Keratinocyte (primary cell): Measurements from ENCODE around the gene ADI1. TPM values are rescaled to one million over a fixed set of nuclear protein-coding genes. Genes with fewer than 3 reads are reported as not detected.

Experiments
- DNase-seq: peaks from one replicate; pipeline ENCODE4 v3.0.0-alpha.2; 2011; ENCODE audit warnings: low read depth, missing footprints, low spot score
- FAIRE-seq: peaks from 2 replicates; lab custom pipeline; 2011; peaks lifted over from hg19 to GRCh38; lab: Jason Lieb, UNC
- H2AFZ ChIP-seq: 2 replicates; pipeline ENCODE4 v1.6.0; 2012; ENCODE audit warnings: low read length, control low read depth, inconsistent platforms; ENCODE audit not compliant: control insufficient read depth
- H3K27ac ChIP-seq: 2 replicates; pipeline ENCODE4 v1.5.1; 2011; ENCODE audit warnings: low read length; ENCODE audit not compliant: control insufficient read depth, insufficient read depth
- H3K27me3 ChIP-seq: 3 replicates; pipeline ENCODE4 v1.6.0; 2011; ENCODE audit warnings: low read length; ENCODE audit not compliant: control insufficient read depth, insufficient read depth; ENCODE audit errors: extremely low read depth
- H3K36me3 ChIP-seq, 2 experiments: 2 replicates in 1 of 2; 3 replicates in 1 of 2; pipeline ENCODE4 v1.5.1; 2011; ENCODE audit warnings: low read length in 2 of 2, mild to moderate bottlenecking in 1 of 2; ENCODE audit not compliant: control insufficient read depth in 2 of 2, insufficient read depth in 2 of 2; ENCODE audit errors: extremely low read depth in 1 of 2
- H3K4me1 ChIP-seq: 3 replicates; pipeline ENCODE4 v1.5.1; 2011; ENCODE audit warnings: low read length; ENCODE audit not compliant: control insufficient read depth, insufficient read depth; ENCODE audit errors: extremely low read depth
- H3K4me2 ChIP-seq: 3 replicates; pipeline ENCODE4 v1.6.0; 2011; ENCODE audit warnings: low read depth, low read length; ENCODE audit not compliant: control insufficient read depth, insufficient read depth; ENCODE audit errors: extremely low read depth
- H3K4me3 ChIP-seq, 3 experiments: fragments of 200-600 bp in 1 of 3; sonication (generic) in 1 of 3; 2 replicates in 2 of 3; 3 replicates in 1 of 3; pipeline ENCODE4 v1.5.1; 2011 to 2016; ENCODE audit warnings: low read length in 3 of 3, mild to moderate bottlenecking in 3 of 3, control low read depth in 2 of 3, inconsistent platforms in 1 of 3, low read depth in 1 of 3, mixed read lengths in 1 of 3, mixed run types in 1 of 3, moderate library complexity in 1 of 3; ENCODE audit not compliant: control insufficient read depth in 2 of 3, insufficient read depth in 2 of 3; ENCODE audit errors: extremely low read depth in 1 of 3
- H3K79me2 ChIP-seq: 2 replicates; pipeline ENCODE4 v1.6.0; 2012; ENCODE audit warnings: low read length; ENCODE audit not compliant: control insufficient read depth, insufficient read depth
- H3K9ac ChIP-seq: 3 replicates; pipeline ENCODE4 v1.6.0; 2011; ENCODE audit warnings: low read length; ENCODE audit not compliant: control insufficient read depth, insufficient read depth; ENCODE audit errors: extremely low read depth
- H3K9me1 ChIP-seq: 3 replicates; pipeline ENCODE4 v1.6.0; 2011; ENCODE audit warnings: low read length; ENCODE audit not compliant: control insufficient read depth, insufficient read depth; ENCODE audit errors: extremely low read depth
- H3K9me3 ChIP-seq: 2 replicates; pipeline ENCODE4 v1.5.1; 2012; ENCODE audit warnings: low read depth, low read length; ENCODE audit not compliant: control insufficient read depth
- H4K20me1 ChIP-seq: 3 replicates; pipeline ENCODE4 v1.6.0; 2011; ENCODE audit warnings: low read length; ENCODE audit not compliant: control insufficient read depth, insufficient read depth; ENCODE audit errors: extremely low read depth
- EZH2 ChIP-seq: IDR thresholded peaks from one replicate; pipeline ENCODE4 v1.6.1; 2012; ENCODE audit warnings: inconsistent platforms, mild to moderate bottlenecking, low read length, moderate library complexity
- dilution Hi-C: fragments of 300-500 bp; cut with MboI; formaldehyde crosslinking; loops from one replicate; pipeline ENCODE4 v1.7.0; 2020; ENCODE audit warnings: low sequenced_read_pairs; ENCODE audit not compliant: extremely low pct_ligation_motif_present
- polyA plus RNA-seq, 5 experiments: library from polyadenylated mRNA; depleted of rRNA in 3 of 5; stranded (reverse) in 3 of 5; stranded (forward) in 1 of 5; unstranded in 1 of 5; fragments of >200 nt; gene quantifications; 1 replicate in 1 of 5; 2 replicates in 3 of 5; 3 replicates in 1 of 5; pipeline versions ENCODE4 v1.2.1 to v1.2.3, GENCODE V29; 2011 to 2012; ENCODE audit warnings: missing spikeins in 2 of 5, low read depth in 1 of 5, low replicate concordance in 1 of 5
- TF ChIP-seq, protein P1 (sequence below), 3 experiments: IDR thresholded peaks in 1 of 3; conservative IDR thresholded peaks in 1 of 3; optimal IDR thresholded peaks in 1 of 3; 2 replicates in 2 of 3; 3 replicates in 1 of 3; pipeline versions ENCODE3 to v1.5.1; 2011; ENCODE audit warnings: low read length in 3 of 3, mild to moderate bottlenecking in 3 of 3, moderate library complexity in 2 of 3, control low read depth in 1 of 3, inconsistent platforms in 1 of 3; ENCODE audit not compliant: insufficient read depth in 2 of 3; ENCODE audit errors: extremely low read depth in 1 of 3

ADI1 gene
- polyA plus RNA-seq, 1 donor (not counting 4 experiments of a cell fraction or from before 2014, with no cell fraction given), result 47.4 TPM

DNA sequence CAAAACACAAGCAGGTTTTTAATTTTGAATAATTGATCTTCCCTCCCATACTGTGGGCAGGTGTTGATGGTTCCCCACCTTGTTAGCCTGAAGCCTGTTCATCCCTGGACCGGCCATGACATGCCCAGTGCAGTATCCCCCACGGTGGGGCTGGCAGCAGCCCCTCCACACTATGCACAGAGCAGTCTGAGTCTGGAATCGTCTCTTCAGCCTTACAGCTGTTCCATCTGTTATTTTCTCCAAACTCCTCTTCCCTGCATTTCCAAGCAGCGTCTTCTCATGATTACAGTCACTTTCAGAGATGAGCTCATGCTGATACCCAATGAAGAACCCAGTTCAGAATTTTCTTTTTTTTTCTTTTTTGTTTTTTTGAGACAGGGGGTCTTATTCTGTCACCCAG is 68.2 kb downstream of the ADI1 start:
- Histone ChIP-seq H3K27me3 (no peaks in the 10 kb centered on the region), H3K4me3 (no peak overlapping the region), H3K9me3 (no peaks in the 10 kb centered on the region), H3K36me3 (peaks cover 13 to 17% of the 10 kb centered on the region in 2 experiments), H4K20me1 (no peaks in the 10 kb centered on the region), H3K9me1 (no peaks in the 10 kb centered on the region), H3K4me2 (no peak overlapping the region), H3K27ac (no peak overlapping the region), H2AFZ (no peak overlapping the region), H3K79me2 (no peaks in the 10 kb centered on the region), H3K9ac (no peak overlapping the region), H3K4me1 (no peaks in the 10 kb centered on the region)
- TF ChIP-seq, protein P1, sequence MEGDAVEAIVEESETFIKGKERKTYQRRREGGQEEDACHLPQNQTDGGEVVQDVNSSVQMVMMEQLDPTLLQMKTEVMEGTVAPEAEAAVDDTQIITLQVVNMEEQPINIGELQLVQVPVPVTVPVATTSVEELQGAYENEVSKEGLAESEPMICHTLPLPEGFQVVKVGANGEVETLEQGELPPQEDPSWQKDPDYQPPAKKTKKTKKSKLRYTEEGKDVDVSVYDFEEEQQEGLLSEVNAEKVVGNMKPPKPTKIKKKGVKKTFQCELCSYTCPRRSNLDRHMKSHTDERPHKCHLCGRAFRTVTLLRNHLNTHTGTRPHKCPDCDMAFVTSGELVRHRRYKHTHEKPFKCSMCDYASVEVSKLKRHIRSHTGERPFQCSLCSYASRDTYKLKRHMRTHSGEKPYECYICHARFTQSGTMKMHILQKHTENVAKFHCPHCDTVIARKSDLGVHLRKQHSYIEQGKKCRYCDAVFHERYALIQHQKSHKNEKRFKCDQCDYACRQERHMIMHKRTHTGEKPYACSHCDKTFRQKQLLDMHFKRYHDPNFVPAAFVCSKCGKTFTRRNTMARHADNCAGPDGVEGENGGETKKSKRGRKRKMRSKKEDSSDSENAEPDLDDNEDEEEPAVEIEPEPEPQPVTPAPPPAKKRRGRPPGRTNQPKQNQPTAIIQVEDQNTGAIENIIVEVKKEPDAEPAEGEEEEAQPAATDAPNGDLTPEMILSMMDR (optimal IDR thresholded peaks at IDR 0.05 in 1 of 3, IDR thresholded peaks at IDR 0.05 in 1 of 3, conservative IDR thresholded peaks at IDR 0.05 in 1 of 3; ENCODE audit: extremely low read depth in 1 of 3, insufficient read depth in 2 of 3, low read length in 3 of 3), result no peak
- no peak for TF ChIP-seq EZH2
- no peak for FAIRE-seq
- dilution Hi-C loops, result no loop called here
- no peak for DNase-seq

- H2AFZ ChIP-seq, result no peak overlapping the region
- DNase-seq (no peak), FAIRE-seq (no peak)
- H3K4me3 ChIP-seq, result no peak overlapping the region
- no peak overlapping the region for H3K4me2 ChIP-seq
- no peaks in the 10 kb centered on the region for H4K20me1 ChIP-seq
- no peaks in the 10 kb centered on the region for H3K4me1 ChIP-seq
- H3K9ac ChIP-seq, result no peak overlapping the region
- H3K79me2 ChIP-seq, result no peaks in the 10 kb centered on the region
- H3K27ac ChIP-seq, result no peak overlapping the region
- H3K9me1 ChIP-seq, result no peaks in the 10 kb centered on the region
- H3K36me3 ChIP-seq, result peaks cover 15 to 17% of the 10 kb centered on the region in 2 experiments
- dilution Hi-C loops, result no loop called here
- no peak for TF ChIP-seq EZH2
- TF ChIP-seq, protein P1 (optimal IDR thresholded peaks at IDR 0.05 in 1 of 3, IDR thresholded peaks at IDR 0.05 in 1 of 3, conservative IDR thresholded peaks at IDR 0.05 in 1 of 3; ENCODE audit: extremely low read depth in 1 of 3, insufficient read depth in 2 of 3, low read length in 3 of 3), result no peak
- no peaks in the 10 kb centered on the region for H3K27me3 ChIP-seq
- H3K9me3 ChIP-seq, result no peaks in the 10 kb centered on the region
These were observed 68.8 kb downstream of the ADI1 start for GRCh38 chr2:3450385-3451010.
